Measurements from ENCODE around the gene PDCD2L. TPM values are rescaled to one million over a fixed set of nuclear protein-coding genes. Genes with fewer than 3 reads are reported as not detected.

The PDCD2L gene
- total RNA-seq, 6 donors from 2014 or later, result 3.2 to 35.6 (median 9.5) TPM

GRCh38 chr19:34381399-34382251 lies 22.6 kb upstream of the PDCD2L start:
- no peak for DNase-seq
- Histone ChIP-seq H3K4me1 (no peaks in the 10 kb centered on the region), H3K27ac (no peak overlapping the region), H3K9me3 (no peaks in the 10 kb centered on the region), H3K36me3 (peaks cover 42 to 84% (median 66%) of the 10 kb centered on the region in 4 donors), H3K27me3 (no peaks in the 10 kb centered on the region), H3K4me3 (no peak overlapping the region)
- ATAC-seq (ENCODE audit: low FRiP score in 2 of 2), result no peak
- WGBS, 2 donors, result 88 to 91% methylated on average over 13 to 14 of the region's 14 CpGs
- no peak for TF ChIP-seq POLR2A (IDR thresholded peaks at IDR 0.05)
- TF ChIP-seq CTCF (IDR thresholded peaks at IDR 0.05), result no peak
- no peak for TF ChIP-seq POLR2AphosphoS5 (IDR thresholded peaks at IDR 0.05)
- TF ChIP-seq EP300 (IDR thresholded peaks at IDR 0.05), result no peak

- peaks cover 42 to 88% (median 65%) of the 10 kb centered on the region in 4 donors for H3K36me3 ChIP-seq
- H3K4me3 ChIP-seq, result no peak overlapping the region
- no peak overlapping the region for H3K27ac ChIP-seq
- ATAC-seq (ENCODE audit: low FRiP score in 2 of 2) (no peak), DNase-seq (no peak)
- no peak for TF ChIP-seq CTCF (IDR thresholded peaks at IDR 0.05)
- TF ChIP-seq POLR2AphosphoS5 (IDR thresholded peaks at IDR 0.05), result no peak
- TF ChIP-seq EP300 (IDR thresholded peaks at IDR 0.05), result no peak
- no peak for TF ChIP-seq POLR2A (IDR thresholded peaks at IDR 0.05)
- no peaks in the 10 kb centered on the region for H3K27me3 ChIP-seq
- 92 to 93% methylated on average over 4 of the region's 4 CpGs for WGBS, 2 donors
- H3K4me1 ChIP-seq, result no peaks in the 10 kb centered on the region
- no peaks in the 10 kb centered on the region for H3K9me3 ChIP-seq
These were observed 21.7 kb upstream of the PDCD2L start for GRCh38 chr19:34382471-34382870.

- Histone ChIP-seq H3K9me3 (no peaks in the 10 kb centered on the region), H3K36me3 (peaks cover 31 to 84% (median 58%) of the 10 kb centered on the region in 4 donors), H3K27me3 (no peaks in the 10 kb centered on the region), H3K4me3 (no peak overlapping the region), H3K27ac (no peak overlapping the region), H3K4me1 (no peaks in the 10 kb centered on the region)
- ATAC-seq (ENCODE audit: low FRiP score in 2 of 2), result no peak
- TF ChIP-seq EP300 (IDR thresholded peaks at IDR 0.05) (no peak), CTCF (IDR thresholded peaks at IDR 0.05) (no peak), POLR2A (IDR thresholded peaks at IDR 0.05) (no peak), POLR2AphosphoS5 (IDR thresholded peaks at IDR 0.05) (no peak)
- no peak for DNase-seq
- 96% methylated on average over 3 to 5 of the region's 5 CpGs for WGBS, 2 donors
These were observed 20.6 kb upstream of the PDCD2L start for GRCh38 chr19:34383599-34383998.

- DNase-seq, result no peak
- 94 to 98% methylated on average over 9 of the region's 9 CpGs for WGBS, 2 donors
These were observed 17.4 kb upstream of the PDCD2L start for GRCh38 chr19:34386645-34387445.

More at GRCh38 chr19:34386645-34387445, 17.4 kb upstream of the PDCD2L start:
- Histone ChIP-seq H3K4me3 (no peak overlapping the region), H3K36me3 (peaks cover 11 to 84% (median 51%) of the 10 kb centered on the region in 4 donors), H3K27ac (no peak overlapping the region), H3K27me3 (no peaks in the 10 kb centered on the region), H3K9me3 (no peaks in the 10 kb centered on the region), H3K4me1 (no peaks in the 10 kb centered on the region)
- no peak for ATAC-seq (ENCODE audit: low FRiP score in 2 of 2)
- no peak for TF ChIP-seq POLR2AphosphoS5 (IDR thresholded peaks at IDR 0.05)
- TF ChIP-seq EP300 (IDR thresholded peaks at IDR 0.05), result no peak
- TF ChIP-seq CTCF (IDR thresholded peaks at IDR 0.05), result no peak
- no peak for TF ChIP-seq POLR2A (IDR thresholded peaks at IDR 0.05)

Measured in upper lobe of left lung (tissue), 6 donors.